ENCODE measurements around the gene DPP7. TPM values are rescaled to one million over a fixed set of nuclear protein-coding genes. Genes with fewer than 3 reads are reported as not detected.
"Not testable (repeated sequence)": the region's sequence is repeated elsewhere in the genome, so short reads cannot be mapped to it uniquely, and the experiment has no call there.

Gene DPP7
- total RNA-seq, 1 donor from 2014 or later, result 365 TPM

GRCh38 chr9:137141976-137142936 lies 27.7 kb upstream of the DPP7 start:
- no peak for DNase-seq
- Mint-ChIP-seq H3K4me1 (peaks cover 7% of the 10 kb centered on the region), H3K27ac (no peak overlapping the region), H3K27me3 (peaks cover 35% of the 10 kb centered on the region), H3K4me3 (no peak overlapping the region), H3K36me3 (ENCODE audit: low read depth) (no peaks in the 10 kb centered on the region), H3K9me3 (no peaks in the 10 kb centered on the region)
- intact Hi-C loops (cut with micrococcal nuclease), result no loop called here

GRCh38 chr9:137141050-137141810 lies 26.7 kb upstream of the DPP7 start:
- Mint-ChIP-seq H3K4me1 (peaks cover 7% of the 10 kb centered on the region), H3K4me3 (no peak overlapping the region), H3K36me3 (ENCODE audit: low read depth) (no peaks in the 10 kb centered on the region), H3K27me3 (peaks cover 35% of the 10 kb centered on the region), H3K9me3 (no peaks in the 10 kb centered on the region), H3K27ac (no peak overlapping the region)
- intact Hi-C loops (cut with micrococcal nuclease), result no loop called here
- DNase-seq, result no peak

- H3K4me1 Mint-ChIP-seq, result peaks cover 7% of the 10 kb centered on the region
- H3K27ac Mint-ChIP-seq, result no peak overlapping the region
- no peaks in the 10 kb centered on the region for H3K9me3 Mint-ChIP-seq
- no peaks in the 10 kb centered on the region for H3K36me3 Mint-ChIP-seq (ENCODE audit: low read depth)
- intact Hi-C loops (cut with micrococcal nuclease), result no loop called here
- DNase-seq, result no peak
- peaks cover 40% of the 10 kb centered on the region for H3K27me3 Mint-ChIP-seq
- no peak overlapping the region for H3K4me3 Mint-ChIP-seq
Observed at GRCh38 chr9:137140151-137141012, 25.8 kb upstream of the DPP7 start.

- Mint-ChIP-seq H3K27me3 (peaks cover 42% of the 10 kb centered on the region), H3K36me3 (ENCODE audit: low read depth) (no peaks in the 10 kb centered on the region), H3K4me1 (peaks cover 7% of the 10 kb centered on the region), H3K4me3 (no peak overlapping the region), H3K27ac (no peak overlapping the region), H3K9me3 (no peaks in the 10 kb centered on the region)
- no peak for DNase-seq
- intact Hi-C loops (cut with micrococcal nuclease), result no loop called here
Observed at GRCh38 chr9:137139468-137140150, 25.1 kb upstream of the DPP7 start.

- DNase-seq, result peak; percentile 90
- no peak within 1 kb of the TSS for H3K27ac Mint-ChIP-seq
- no peaks in the 10 kb centered on the region for H3K9me3 Mint-ChIP-seq
- H3K27me3 Mint-ChIP-seq, result peaks cover 42% of the 10 kb centered on the region
- H3K4me3 Mint-ChIP-seq, result no peak within 1 kb of the TSS
- intact Hi-C loops (cut with micrococcal nuclease), result no loop called here
- peaks cover 7% of the 10 kb centered on the region for H3K4me1 Mint-ChIP-seq
- no peaks in the 10 kb centered on the region for H3K36me3 Mint-ChIP-seq (ENCODE audit: low read depth)
Observed at GRCh38 chr9:137138722-137139467, 24.4 kb upstream of the DPP7 start, which contains the start of gene GRIN1. GRIN1 (plus strand) TSS chr9:137139154; CDS start chr9:137139487, 333 bp downstream.

- peaks cover 44% of the 10 kb centered on the region for H3K27me3 Mint-ChIP-seq
- peaks cover 7% of the 10 kb centered on the region for H3K4me1 Mint-ChIP-seq
- H3K9me3 Mint-ChIP-seq, result no peaks in the 10 kb centered on the region
- H3K27ac Mint-ChIP-seq, result no peak overlapping the region
- H3K36me3 Mint-ChIP-seq (ENCODE audit: low read depth), result no peaks in the 10 kb centered on the region
- H3K4me3 Mint-ChIP-seq, result no peak overlapping the region
- intact Hi-C loops (cut with micrococcal nuclease), result no loop called here
- no peak for DNase-seq
Observed at GRCh38 chr9:137138058-137138721, 23.7 kb upstream of the DPP7 start.

- Mint-ChIP-seq H3K27ac (no peak overlapping the region), H3K9me3 (no peaks in the 10 kb centered on the region), H3K4me3 (no peak overlapping the region), H3K27me3 (peaks cover 42% of the 10 kb centered on the region), H3K4me1 (peaks cover 7% of the 10 kb centered on the region), H3K36me3 (ENCODE audit: low read depth) (no peaks in the 10 kb centered on the region)
- intact Hi-C loops (cut with micrococcal nuclease), result no loop called here
- DNase-seq, result no peak
Observed at GRCh38 chr9:137136881-137137607, 22.5 kb upstream of the DPP7 start.

GRCh38 chr9:137136261-137136880 lies 21.8 kb upstream of the DPP7 start:
- Mint-ChIP-seq H3K27ac (no peak overlapping the region), H3K4me1 (peaks cover 7% of the 10 kb centered on the region), H3K27me3 (peaks cover 39% of the 10 kb centered on the region), H3K36me3 (ENCODE audit: low read depth) (no peaks in the 10 kb centered on the region), H3K4me3 (no peak overlapping the region), H3K9me3 (no peaks in the 10 kb centered on the region)
- intact Hi-C loops (cut with micrococcal nuclease), result no loop called here
- DNase-seq, result no peak

GRCh38 chr9:137135154-137135553 lies 20.6 kb upstream of the DPP7 start:
- DNase-seq; H3K36me3 Mint-ChIP-seq (ENCODE audit: low read depth); intact Hi-C loops (cut with micrococcal nuclease); H3K9me3 Mint-ChIP-seq; H3K27ac Mint-ChIP-seq; H3K4me3 Mint-ChIP-seq; H3K4me1 Mint-ChIP-seq: not testable (repeated sequence)
- peaks cover 32% of the 10 kb centered on the region for H3K27me3 Mint-ChIP-seq

GRCh38 chr9:137134191-137134590 lies 19.7 kb upstream of the DPP7 start:
- Mint-ChIP-seq H3K27me3 (peaks cover 23% of the 10 kb centered on the region), H3K36me3 (ENCODE audit: low read depth) (peaks cover 1% of the 10 kb centered on the region), H3K4me3 (no peak overlapping the region), H3K27ac (no peak overlapping the region), H3K9me3 (no peaks in the 10 kb centered on the region), H3K4me1 (no peaks in the 10 kb centered on the region)
- intact Hi-C loops (cut with micrococcal nuclease), result no loop called here
- no peak for DNase-seq

- Mint-ChIP-seq H3K9me3 (no peaks in the 10 kb centered on the region), H3K27me3 (peaks cover 7% of the 10 kb centered on the region), H3K27ac (peak overlapping the region; percentile 79), H3K4me3 (peak overlapping the region; percentile 76), H3K36me3 (ENCODE audit: low read depth) (peaks cover 7% of the 10 kb centered on the region), H3K4me1 (peaks cover 22% of the 10 kb centered on the region)
- no peak for DNase-seq
- intact Hi-C loops (cut with micrococcal nuclease), result no loop called here
Observed at GRCh38 chr9:137130176-137130755, 15.7 kb upstream of the DPP7 start.

Data from activated CD4-positive, alpha-beta T cell treated with anti-CD3 and anti-CD28 coated beads, Interleukin-2, amount 10 ng/mL, durations not matched to agents 24 days and 14 days (primary cell).